Vagina (tissue), 2 donors: ENCODE data around the gene HDAC10. TPM values are rescaled to one million over a fixed set of nuclear protein-coding genes. Genes with fewer than 3 reads are reported as not detected.

Source experiments
- DNase-seq, 2 donors: peaks; one replicate each; pipeline ENCODE4 v3.0.0-alpha.2; 2017; ENCODE audit errors: extremely low spot score in 2 of 2
- H3K27ac ChIP-seq: fragments of 200-600 bp; sonication (generic); one replicate; pipeline ENCODE4 v1.5.1; 2019
- H3K27me3 ChIP-seq: fragments of 200-600 bp; sonication (generic); one replicate; pipeline ENCODE4 v1.5.1; 2019
- H3K36me3 ChIP-seq, 2 donors: fragments of 200-600 bp; sonication (generic); one replicate each; pipeline ENCODE4 v1.5.1; 2017 to 2019
- H3K4me1 ChIP-seq: fragments of 200-600 bp; sonication (generic); one replicate; pipeline ENCODE4 v1.5.1; 2019
- H3K4me3 ChIP-seq, 2 donors: fragments of 200-600 bp; sonication (generic); 1 replicate in 1 of 2; 2 replicates in 1 of 2; pipeline ENCODE4 v1.5.1; 2016 to 2019
- H3K9me3 ChIP-seq: fragments of 200-600 bp; sonication (generic); one replicate; pipeline ENCODE4 v1.5.1; 2019
- POLR2A ChIP-seq, 2 donors: fragments of 450-650 bp; IDR thresholded peaks; one replicate each; pipeline ENCODE4 v1.6.1; 2017; ENCODE audit warnings: antibody characterized with exemption in 2 of 2, mild to moderate bottlenecking in 2 of 2, moderate library complexity in 2 of 2
- POLR2AphosphoS5 ChIP-seq, 2 donors: sonication (generic); formaldehyde crosslinking; IDR thresholded peaks; one replicate each; pipeline ENCODE4 v1.9.0; 2017; ENCODE audit warnings: antibody characterized with exemption in 2 of 2, mild to moderate bottlenecking in 2 of 2, low read depth in 1 of 2; ENCODE audit not compliant: insufficient read depth in 1 of 2
- intact Hi-C: fragments of 100-400 bp; cut with DNase I; formaldehyde crosslinking; loops from one replicate; pipeline ENCODE4 v1.15.1; 2023
- total RNA-seq: library from RNA; depleted of rRNA; stranded (reverse); fragments of >200 nt; gene quantifications from one replicate; pipeline ENCODE4 v1.2.3, GENCODE V29; 2016
- TF ChIP-seq, protein P1 (sequence below), 3 experiments: fragments of 450-650 bp in 2 of 3; fragments of 200-600 bp in 1 of 3; sonication (generic) in 1 of 3; IDR thresholded peaks; one replicate each; pipeline ENCODE4 v1.5.1; 2017 to 2019; ENCODE audit warnings: antibody characterized with exemption in 3 of 3, mild to moderate bottlenecking in 2 of 3, moderate library complexity in 2 of 3

The HDAC10 gene
- total RNA-seq, 1 donor from 2014 or later = 29.2 TPM

- no peaks in the 10 kb centered on the region for H3K27me3 ChIP-seq
- H3K4me3 ChIP-seq = peak overlapping the region; percentile 76 to 85
- TF ChIP-seq POLR2AphosphoS5 (IDR thresholded peaks at IDR 0.05; ENCODE audit: insufficient read depth in 1 of 2, low read depth in 1 of 2) (no peak), POLR2A (IDR thresholded peaks at IDR 0.05) (no peak)
- no peak overlapping the region for H3K27ac ChIP-seq
- H3K4me1 ChIP-seq = peaks cover 53% of the 10 kb centered on the region
- peaks cover 0 to 30% of the 10 kb centered on the region in 2 donors for H3K36me3 ChIP-seq
- intact Hi-C loops = no loop called here
- DNase-seq = no peak
- no peaks in the 10 kb centered on the region for H3K9me3 ChIP-seq
Observed at GRCh38 chr22:50202130-50202666, 48.9 kb downstream of the HDAC10 start.

DNA sequence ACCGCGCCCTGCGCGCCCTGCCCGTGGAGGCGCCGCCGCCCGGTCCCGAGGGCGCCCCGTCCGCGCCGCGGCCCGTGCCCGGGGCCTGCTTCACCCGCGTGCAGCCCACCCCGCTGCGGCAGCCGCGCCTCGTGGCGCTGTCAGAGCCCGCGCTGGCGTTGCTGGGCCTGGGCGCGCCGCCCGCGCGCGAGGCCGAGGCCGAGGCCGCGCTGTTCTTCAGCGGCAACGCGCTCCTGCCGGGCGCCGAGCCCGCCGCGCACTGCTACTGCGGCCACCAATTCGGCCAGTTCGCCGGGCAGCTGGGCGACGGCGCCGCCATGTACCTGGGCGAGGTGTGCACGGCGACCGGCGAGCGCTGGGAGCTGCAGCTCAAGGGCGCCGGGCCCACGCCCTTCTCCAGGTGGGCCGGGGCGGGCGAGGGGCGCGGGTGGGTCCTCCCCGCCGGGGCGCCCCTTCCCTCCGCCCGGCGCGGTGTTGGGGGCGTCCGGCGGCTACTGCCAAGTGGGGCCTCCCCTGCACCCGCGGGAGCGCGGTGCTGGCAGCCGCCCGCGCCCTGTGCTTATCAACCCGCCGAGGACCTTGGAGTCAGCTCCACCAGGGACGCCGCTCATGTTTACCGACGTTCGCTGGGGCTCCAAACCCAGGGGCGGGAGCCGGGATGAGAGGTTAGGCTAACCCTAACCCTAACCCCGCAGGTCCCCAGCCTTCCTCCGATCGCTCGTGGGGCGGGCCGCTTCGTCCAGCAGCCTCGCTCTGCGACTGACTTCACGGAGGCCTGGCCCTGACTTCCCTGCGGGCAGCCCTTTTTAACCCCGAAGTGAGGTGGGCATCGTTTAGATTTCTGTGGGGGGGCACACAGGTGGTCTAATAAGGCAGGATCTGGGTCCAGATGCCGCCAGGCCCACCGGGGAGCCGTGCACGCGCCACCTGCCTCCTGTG lies 49.6 kb downstream of the HDAC10 start:
- no peak for DNase-seq
- Histone ChIP-seq H3K4me3 (peak overlapping the region; percentile 76 to 85), H3K27me3 (no peaks in the 10 kb centered on the region), H3K4me1 (peaks cover 46% of the 10 kb centered on the region), H3K9me3 (no peaks in the 10 kb centered on the region), H3K36me3 (peaks cover 0 to 28% of the 10 kb centered on the region in 2 donors), H3K27ac (peak overlapping the region; percentile 57)
- TF ChIP-seq POLR2A (IDR thresholded peaks at IDR 0.05) (no peak), POLR2AphosphoS5 (IDR thresholded peaks at IDR 0.05; ENCODE audit: insufficient read depth in 1 of 2, low read depth in 1 of 2) (no peak)
- TF ChIP-seq, protein P1, sequence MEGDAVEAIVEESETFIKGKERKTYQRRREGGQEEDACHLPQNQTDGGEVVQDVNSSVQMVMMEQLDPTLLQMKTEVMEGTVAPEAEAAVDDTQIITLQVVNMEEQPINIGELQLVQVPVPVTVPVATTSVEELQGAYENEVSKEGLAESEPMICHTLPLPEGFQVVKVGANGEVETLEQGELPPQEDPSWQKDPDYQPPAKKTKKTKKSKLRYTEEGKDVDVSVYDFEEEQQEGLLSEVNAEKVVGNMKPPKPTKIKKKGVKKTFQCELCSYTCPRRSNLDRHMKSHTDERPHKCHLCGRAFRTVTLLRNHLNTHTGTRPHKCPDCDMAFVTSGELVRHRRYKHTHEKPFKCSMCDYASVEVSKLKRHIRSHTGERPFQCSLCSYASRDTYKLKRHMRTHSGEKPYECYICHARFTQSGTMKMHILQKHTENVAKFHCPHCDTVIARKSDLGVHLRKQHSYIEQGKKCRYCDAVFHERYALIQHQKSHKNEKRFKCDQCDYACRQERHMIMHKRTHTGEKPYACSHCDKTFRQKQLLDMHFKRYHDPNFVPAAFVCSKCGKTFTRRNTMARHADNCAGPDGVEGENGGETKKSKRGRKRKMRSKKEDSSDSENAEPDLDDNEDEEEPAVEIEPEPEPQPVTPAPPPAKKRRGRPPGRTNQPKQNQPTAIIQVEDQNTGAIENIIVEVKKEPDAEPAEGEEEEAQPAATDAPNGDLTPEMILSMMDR (IDR thresholded peaks at IDR 0.05) = no peak
- intact Hi-C loops = no loop called here

DNA sequence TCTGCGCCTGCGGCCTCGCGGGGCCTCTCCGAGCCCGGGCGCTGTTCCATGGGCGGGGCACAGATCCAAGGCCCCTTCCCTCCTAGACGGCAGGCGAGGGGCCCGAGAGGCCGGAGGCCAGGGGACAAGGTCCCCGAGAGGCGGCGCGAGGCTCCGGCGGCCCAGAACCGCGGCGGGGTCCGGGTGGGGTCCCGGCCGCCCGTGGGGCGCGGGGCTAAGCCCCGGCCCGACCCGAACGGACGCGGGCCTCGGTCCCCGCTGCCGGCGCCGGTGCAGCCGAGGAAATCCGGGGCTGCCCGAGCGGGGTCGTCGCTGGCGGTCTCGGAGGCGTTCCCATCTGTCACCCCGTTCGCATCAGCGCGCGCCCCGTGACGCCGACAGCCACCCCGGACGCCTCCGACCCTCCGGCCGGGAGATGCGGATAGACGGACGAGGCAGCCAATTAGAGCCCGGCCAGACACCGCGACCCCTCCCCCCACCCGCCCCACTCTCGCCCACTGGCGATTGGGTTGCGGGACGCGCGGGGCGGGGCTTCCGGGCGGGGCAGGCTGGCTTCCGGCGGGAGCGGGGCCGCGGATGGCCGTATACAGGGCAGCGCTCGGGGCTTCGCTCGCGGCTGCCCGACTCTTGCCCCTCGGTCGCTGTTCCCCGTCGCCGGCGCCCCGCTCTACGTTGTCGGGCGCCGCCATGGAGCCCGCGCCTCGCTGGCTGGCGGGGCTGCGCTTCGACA lies 50.4 kb downstream of the HDAC10 start, which contains the start of gene SELENOO:
SELENOO (plus strand) TSS at position 551 of the 730 bp plus-strand sequence; CDS start at position 577, 26 bp downstream.
- Histone ChIP-seq H3K27ac (peak within 1 kb of the TSS; percentile 82), H3K27me3 (no peaks in the 10 kb centered on the region), H3K36me3 (peaks cover 0 to 26% of the 10 kb centered on the region in 2 donors), H3K4me3 (peak within 1 kb of the TSS; percentile 76 to 85), H3K9me3 (no peaks in the 10 kb centered on the region), H3K4me1 (peaks cover 41% of the 10 kb centered on the region)
- intact Hi-C loops = no loop called here
- DNase-seq = no peak
- TF ChIP-seq, protein P1 (IDR thresholded peaks at IDR 0.05) = no peak
- TF ChIP-seq POLR2AphosphoS5 (IDR thresholded peaks at IDR 0.05; ENCODE audit: insufficient read depth in 1 of 2, low read depth in 1 of 2) = peak; percentile 33 to 81
- TF ChIP-seq POLR2A (IDR thresholded peaks at IDR 0.05) = peak in 1 of 2 donors; percentile 77

GRCh38 chr22:50199829-50200460 lies 51.1 kb downstream of the HDAC10 start:
- DNase-seq = no peak
- Histone ChIP-seq H3K27me3 (no peaks in the 10 kb centered on the region), H3K27ac (peak overlapping the region; percentile 82), H3K4me1 (peaks cover 34% of the 10 kb centered on the region), H3K4me3 (peak overlapping the region; percentile 76 to 85), H3K9me3 (no peaks in the 10 kb centered on the region), H3K36me3 (peaks cover 0 to 23% of the 10 kb centered on the region in 2 donors)
- intact Hi-C loops = loop anchor here (10.0 kb wide), 1 partner anchor 275 kb away; no protein-coding TSS in a partner anchor
- TF ChIP-seq, protein P1 (IDR thresholded peaks at IDR 0.05) = no peak
- TF ChIP-seq POLR2AphosphoS5 (IDR thresholded peaks at IDR 0.05; ENCODE audit: insufficient read depth in 1 of 2, low read depth in 1 of 2) (no peak), POLR2A (IDR thresholded peaks at IDR 0.05) (no peak)
